BLaER1 treated with 17β-estradiol and CSF1 and Interleukin-3, amounts not matched to agents 10 nM and 100 nM (cell line): ENCODE data around the gene PTCSC3.

Source experiments
- H3K27ac ChIP-seq, 11 experiments: shearing (Covaris generic); formaldehyde crosslinking; 2 replicates each; pipeline ENCODE4 v1.8.1; 2022
- H3K27me3 ChIP-seq, 11 experiments: shearing (Covaris generic); formaldehyde crosslinking; 2 replicates each; pipeline ENCODE4 v1.8.1; 2022
- H3K36me3 ChIP-seq, 11 experiments: shearing (Covaris generic); formaldehyde crosslinking; 2 replicates each; pipeline ENCODE4 v1.8.1; 2022
- H3K4me1 ChIP-seq, 10 experiments: shearing (Covaris generic); formaldehyde crosslinking; 2 replicates each; pipeline ENCODE4 v1.8.1; 2022
- H3K4me2 ChIP-seq, 11 experiments: shearing (Covaris generic); formaldehyde crosslinking; 2 replicates each; pipeline ENCODE4 v1.8.1; 2022
- H3K4me3 ChIP-seq, 10 experiments: shearing (Covaris generic); formaldehyde crosslinking; 2 replicates each; pipeline ENCODE4 v1.8.1; 2022
- H3K9ac ChIP-seq, 11 experiments: shearing (Covaris generic); formaldehyde crosslinking; 2 replicates each; pipeline ENCODE4 v1.8.1; 2022
- H3K9me3 ChIP-seq, 11 experiments: shearing (Covaris generic); formaldehyde crosslinking; replicated peaks in 1 of 11; 2 replicates each; pipeline ENCODE4 v1.8.1; 2022
- H4K20me1 ChIP-seq, 11 experiments: shearing (Covaris generic); formaldehyde crosslinking; 2 replicates each; pipeline ENCODE4 v1.8.1; 2022
- Cebpa-rat ChIP-seq, 11 experiments: shearing (Covaris generic); IDR thresholded peaks; 2 replicates each; pipeline ENCODE4 v1.8.1; 2022

Gene PTCSC3

GRCh38 chr14:36214476-36215216 is 38.1 kb upstream of the PTCSC3 start:
- Histone ChIP-seq H3K4me1 (no peaks in the 10 kb centered on the region), H3K27me3 (no peaks in the 10 kb centered on the region), H3K4me2 (no peak overlapping the region), H3K36me3 (no peaks in the 10 kb centered on the region), H4K20me1 (no peaks in the 10 kb centered on the region), H3K9me3 (no peaks in the 10 kb centered on the region), H3K4me3 (no peak overlapping the region), H3K27ac (no peak overlapping the region), H3K9ac (no peak overlapping the region)
- TF ChIP-seq Cebpa-rat (IDR thresholded peaks at IDR 0.05), result no peak

GRCh38 chr14:36212987-36213386 is 36.5 kb upstream of the PTCSC3 start:
- Histone ChIP-seq H3K27me3 (no peaks in the 10 kb centered on the region), H3K9me3 (no peaks in the 10 kb centered on the region), H3K4me3 (no peak overlapping the region), H3K4me2 (no peak overlapping the region), H4K20me1 (no peaks in the 10 kb centered on the region), H3K9ac (no peak overlapping the region), H3K27ac (no peak overlapping the region), H3K4me1 (no peaks in the 10 kb centered on the region), H3K36me3 (no peaks in the 10 kb centered on the region)
- TF ChIP-seq Cebpa-rat (IDR thresholded peaks at IDR 0.05), result no peak

- Histone ChIP-seq H3K9me3 (no peaks in the 10 kb centered on the region), H3K9ac (no peak overlapping the region), H3K36me3 (no peaks in the 10 kb centered on the region), H3K4me1 (no peaks in the 10 kb centered on the region), H3K4me3 (no peak overlapping the region), H4K20me1 (no peaks in the 10 kb centered on the region), H3K4me2 (no peak overlapping the region), H3K27me3 (no peaks in the 10 kb centered on the region), H3K27ac (no peak overlapping the region)
- no peak for TF ChIP-seq Cebpa-rat (IDR thresholded peaks at IDR 0.05)
Observed at GRCh38 chr14:36212577-36212976, 36.1 kb upstream of the PTCSC3 start.

GRCh38 chr14:36208690-36209278 is 32.3 kb upstream of the PTCSC3 start:
- Histone ChIP-seq H3K4me1 (no peaks in the 10 kb centered on the region), H3K36me3 (no peaks in the 10 kb centered on the region), H3K4me3 (no peak overlapping the region), H3K4me2 (no peak overlapping the region), H3K9ac (no peak overlapping the region), H4K20me1 (no peaks in the 10 kb centered on the region), H3K9me3 (peaks cover 0 to 2% (median 0%) of the 10 kb centered on the region in 11 experiments; a peak in 2 of 22 replicates), H3K27me3 (no peaks in the 10 kb centered on the region), H3K27ac (no peak overlapping the region)
- TF ChIP-seq Cebpa-rat (IDR thresholded peaks at IDR 0.05), result no peak

GRCh38 chr14:36207500-36207899 is 31.0 kb upstream of the PTCSC3 start:
- Histone ChIP-seq H3K9ac (no peak overlapping the region), H3K4me1 (no peaks in the 10 kb centered on the region), H3K4me2 (no peak overlapping the region), H3K27ac (no peak overlapping the region), H3K27me3 (no peaks in the 10 kb centered on the region), H3K36me3 (no peaks in the 10 kb centered on the region), H3K4me3 (no peak overlapping the region), H3K9me3 (peaks cover 0 to 15% (median 7%) of the 10 kb centered on the region in 11 experiments; a peak in 10 of 22 replicates), H4K20me1 (no peaks in the 10 kb centered on the region)
- TF ChIP-seq Cebpa-rat (IDR thresholded peaks at IDR 0.05), result no peak

- H3K36me3 ChIP-seq, result no peaks in the 10 kb centered on the region
- H3K9ac ChIP-seq, result no peak overlapping the region
- peaks cover 0 to 15% (median 7%) of the 10 kb centered on the region in 11 experiments; a peak in 10 of 22 replicates for H3K9me3 ChIP-seq
- H3K4me3 ChIP-seq, result no peak overlapping the region
- no peak overlapping the region for H3K4me2 ChIP-seq
- H3K4me1 ChIP-seq, result no peaks in the 10 kb centered on the region
- TF ChIP-seq Cebpa-rat (IDR thresholded peaks at IDR 0.05), result no peak
- no peaks in the 10 kb centered on the region for H3K27me3 ChIP-seq
- no peak overlapping the region for H3K27ac ChIP-seq
- no peaks in the 10 kb centered on the region for H4K20me1 ChIP-seq
Observed at GRCh38 chr14:36204461-36205073, 28.0 kb upstream of the PTCSC3 start.

- peak overlapping the region in 3 of 11 experiments; percentile 57 to 74 (median 70); a peak in 5 of 22 replicates for H3K4me2 ChIP-seq
- H3K4me1 ChIP-seq, result peaks cover 0 to 21% (median 6%) of the 10 kb centered on the region in 10 experiments; a peak in 11 of 20 replicates
- H3K4me3 ChIP-seq, result no peak overlapping the region
- no peaks in the 10 kb centered on the region for H3K27me3 ChIP-seq
- H3K27ac ChIP-seq, result no peak overlapping the region
- H4K20me1 ChIP-seq, result no peaks in the 10 kb centered on the region
- TF ChIP-seq Cebpa-rat (IDR thresholded peaks at IDR 0.05), result no peak
- H3K9ac ChIP-seq, result no peak overlapping the region
- no peaks in the 10 kb centered on the region for H3K36me3 ChIP-seq
- peaks cover 0 to 9% (median 7%) of the 10 kb centered on the region in 11 experiments; a peak in 10 of 22 replicates for H3K9me3 ChIP-seq
Observed at GRCh38 chr14:36198378-36198777, 21.9 kb upstream of the PTCSC3 start.

GRCh38 chr14:36194663-36195062 is 18.1 kb upstream of the PTCSC3 start:
- Histone ChIP-seq H3K27me3 (no peaks in the 10 kb centered on the region), H3K9ac (no peak overlapping the region), H3K27ac (no peak overlapping the region), H3K4me2 (no peak overlapping the region), H4K20me1 (no peaks in the 10 kb centered on the region), H3K9me3 (no peaks in the 10 kb centered on the region), H3K36me3 (no peaks in the 10 kb centered on the region), H3K4me3 (no peak overlapping the region), H3K4me1 (peaks cover 0 to 25% (median 6%) of the 10 kb centered on the region in 10 experiments; a peak in 11 of 20 replicates)
- TF ChIP-seq Cebpa-rat (IDR thresholded peaks at IDR 0.05), result no peak

- Histone ChIP-seq H3K27me3 (no peaks in the 10 kb centered on the region), H3K9ac (no peak overlapping the region), H3K36me3 (no peaks in the 10 kb centered on the region), H3K4me2 (no peak overlapping the region), H4K20me1 (no peaks in the 10 kb centered on the region), H3K27ac (no peak overlapping the region), H3K4me3 (no peak overlapping the region), H3K9me3 (no peaks in the 10 kb centered on the region), H3K4me1 (peaks cover 0 to 11% (median 1%) of the 10 kb centered on the region in 10 experiments; a peak in 9 of 20 replicates)
- no peak for TF ChIP-seq Cebpa-rat (IDR thresholded peaks at IDR 0.05)
Observed at GRCh38 chr14:36192530-36192929, 16.0 kb upstream of the PTCSC3 start.
